Measurements from ENCODE around the gene MTHFD1L. TPM values are rescaled to one million over a fixed set of nuclear protein-coding genes. Genes with fewer than 3 reads are reported as not detected.

Gene MTHFD1L
- total and polyA plus RNA-seq, 9 of the 15 experiments (the other 6 are each of a cell fraction or from before 2014, with no cell fraction given) = 20.9 to 128 (median 61.0) TPM

GRCh38 chr6:150866147-150866990 is 867 bp downstream of the MTHFD1L start (continued):
- TF ChIP-seq, protein P1, sequence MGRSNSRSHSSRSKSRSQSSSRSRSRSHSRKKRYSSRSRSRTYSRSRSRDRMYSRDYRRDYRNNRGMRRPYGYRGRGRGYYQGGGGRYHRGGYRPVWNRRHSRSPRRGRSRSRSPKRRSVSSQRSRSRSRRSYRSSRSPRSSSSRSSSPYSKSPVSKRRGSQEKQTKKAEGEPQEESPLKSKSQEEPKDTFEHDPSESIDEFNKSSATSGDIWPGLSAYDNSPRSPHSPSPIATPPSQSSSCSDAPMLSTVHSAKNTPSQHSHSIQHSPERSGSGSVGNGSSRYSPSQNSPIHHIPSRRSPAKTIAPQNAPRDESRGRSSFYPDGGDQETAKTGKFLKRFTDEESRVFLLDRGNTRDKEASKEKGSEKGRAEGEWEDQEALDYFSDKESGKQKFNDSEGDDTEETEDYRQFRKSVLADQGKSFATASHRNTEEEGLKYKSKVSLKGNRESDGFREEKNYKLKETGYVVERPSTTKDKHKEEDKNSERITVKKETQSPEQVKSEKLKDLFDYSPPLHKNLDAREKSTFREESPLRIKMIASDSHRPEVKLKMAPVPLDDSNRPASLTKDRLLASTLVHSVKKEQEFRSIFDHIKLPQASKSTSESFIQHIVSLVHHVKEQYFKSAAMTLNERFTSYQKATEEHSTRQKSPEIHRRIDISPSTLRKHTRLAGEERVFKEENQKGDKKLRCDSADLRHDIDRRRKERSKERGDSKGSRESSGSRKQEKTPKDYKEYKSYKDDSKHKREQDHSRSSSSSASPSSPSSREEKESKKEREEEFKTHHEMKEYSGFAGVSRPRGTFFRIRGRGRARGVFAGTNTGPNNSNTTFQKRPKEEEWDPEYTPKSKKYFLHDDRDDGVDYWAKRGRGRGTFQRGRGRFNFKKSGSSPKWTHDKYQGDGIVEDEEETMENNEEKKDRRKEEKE (IDR thresholded peaks at IDR 0.05; ENCODE audit: borderline replicate concordance in 1 of 2, control insufficient read depth in 1 of 2, low read depth in 2 of 2, low read length in 1 of 2) = no peak
- TF ChIP-seq CEBPG (CRISPR knock-in tag; IDR thresholded peaks at IDR 0.05) = peak; percentile 99
- TF ChIP-seq CEBPG (tag; conservative IDR thresholded peaks at IDR 0.05 in 1 of 2, IDR thresholded peaks at IDR 0.05 in 1 of 2) = peak; percentile 93 to 95
- no peak for TF ChIP-seq FOS (IDR thresholded peaks at IDR 0.05; ENCODE audit: extremely low read depth, insufficient read length)
- no peak for TF ChIP-seq ETV1 (tag; conservative IDR thresholded peaks at IDR 0.05; ENCODE audit: low read depth)
- no peak for TF ChIP-seq ZNF57 (CRISPR knock-in tag; IDR thresholded peaks at IDR 0.05)
- TF ChIP-seq XRCC3 (IDR thresholded peaks at IDR 0.05) = no peak
- TF ChIP-seq RBBP5 (IDR thresholded peaks at IDR 0.05; ENCODE audit: borderline replicate concordance, insufficient read depth, low read length, poor library complexity, severe bottlenecking) = peak; percentile 79
- TF ChIP-seq, protein P2, sequence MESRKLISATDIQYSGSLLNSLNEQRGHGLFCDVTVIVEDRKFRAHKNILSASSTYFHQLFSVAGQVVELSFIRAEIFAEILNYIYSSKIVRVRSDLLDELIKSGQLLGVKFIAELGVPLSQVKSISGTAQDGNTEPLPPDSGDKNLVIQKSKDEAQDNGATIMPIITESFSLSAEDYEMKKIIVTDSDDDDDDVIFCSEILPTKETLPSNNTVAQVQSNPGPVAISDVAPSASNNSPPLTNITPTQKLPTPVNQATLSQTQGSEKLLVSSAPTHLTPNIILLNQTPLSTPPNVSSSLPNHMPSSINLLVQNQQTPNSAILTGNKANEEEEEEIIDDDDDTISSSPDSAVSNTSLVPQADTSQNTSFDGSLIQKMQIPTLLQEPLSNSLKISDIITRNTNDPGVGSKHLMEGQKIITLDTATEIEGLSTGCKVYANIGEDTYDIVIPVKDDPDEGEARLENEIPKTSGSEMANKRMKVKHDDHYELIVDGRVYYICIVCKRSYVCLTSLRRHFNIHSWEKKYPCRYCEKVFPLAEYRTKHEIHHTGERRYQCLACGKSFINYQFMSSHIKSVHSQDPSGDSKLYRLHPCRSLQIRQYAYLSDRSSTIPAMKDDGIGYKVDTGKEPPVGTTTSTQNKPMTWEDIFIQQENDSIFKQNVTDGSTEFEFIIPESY (CRISPR knock-in tag; IDR thresholded peaks at IDR 0.05) = no peak
- no peak for TF ChIP-seq SOX6 (IDR thresholded peaks at IDR 0.05)
- TF ChIP-seq ZNF79 (CRISPR knock-in tag; IDR thresholded peaks at IDR 0.05; ENCODE audit: low read depth) = no peak
- peak; percentile 97 for TF ChIP-seq PCBP1 (IDR thresholded peaks at IDR 0.05; ENCODE audit: low read depth, low read length, poor library complexity, severe bottlenecking)
- TF ChIP-seq, protein P3, sequence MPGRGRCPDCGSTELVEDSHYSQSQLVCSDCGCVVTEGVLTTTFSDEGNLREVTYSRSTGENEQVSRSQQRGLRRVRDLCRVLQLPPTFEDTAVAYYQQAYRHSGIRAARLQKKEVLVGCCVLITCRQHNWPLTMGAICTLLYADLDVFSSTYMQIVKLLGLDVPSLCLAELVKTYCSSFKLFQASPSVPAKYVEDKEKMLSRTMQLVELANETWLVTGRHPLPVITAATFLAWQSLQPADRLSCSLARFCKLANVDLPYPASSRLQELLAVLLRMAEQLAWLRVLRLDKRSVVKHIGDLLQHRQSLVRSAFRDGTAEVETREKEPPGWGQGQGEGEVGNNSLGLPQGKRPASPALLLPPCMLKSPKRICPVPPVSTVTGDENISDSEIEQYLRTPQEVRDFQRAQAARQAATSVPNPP (IDR thresholded peaks at IDR 0.05; ENCODE audit: borderline replicate concordance, insufficient read depth, insufficient read length) = no peak
- no peak for TF ChIP-seq TSC22D4 (tag; IDR thresholded peaks at IDR 0.05)
- TF ChIP-seq HDAC1 (IDR thresholded peaks at IDR 0.05) = peak in 1 of 2 experiments; percentile 99; a peak in 2 of 4 replicates
- TF ChIP-seq, protein P4, sequence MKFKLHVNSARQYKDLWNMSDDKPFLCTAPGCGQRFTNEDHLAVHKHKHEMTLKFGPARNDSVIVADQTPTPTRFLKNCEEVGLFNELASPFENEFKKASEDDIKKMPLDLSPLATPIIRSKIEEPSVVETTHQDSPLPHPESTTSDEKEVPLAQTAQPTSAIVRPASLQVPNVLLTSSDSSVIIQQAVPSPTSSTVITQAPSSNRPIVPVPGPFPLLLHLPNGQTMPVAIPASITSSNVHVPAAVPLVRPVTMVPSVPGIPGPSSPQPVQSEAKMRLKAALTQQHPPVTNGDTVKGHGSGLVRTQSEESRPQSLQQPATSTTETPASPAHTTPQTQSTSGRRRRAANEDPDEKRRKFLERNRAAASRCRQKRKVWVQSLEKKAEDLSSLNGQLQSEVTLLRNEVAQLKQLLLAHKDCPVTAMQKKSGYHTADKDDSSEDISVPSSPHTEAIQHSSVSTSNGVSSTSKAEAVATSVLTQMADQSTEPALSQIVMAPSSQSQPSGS (CRISPR knock-in tag; IDR thresholded peaks at IDR 0.05) = peak; percentile 66; the same call in 1 of the 2 replicates

Measured in K562 (cell line).